Spleen (tissue), 11 donors: ENCODE measurements around the gene CCDC88A. TPM values are rescaled to one million over a fixed set of nuclear protein-coding genes. Genes with fewer than 3 reads are reported as not detected.
A peak's percentile ranks its signal among the peaks of the same experiment; 100 is the strongest.

Source experiments
- DNase-seq: peaks from one replicate; pipeline ENCODE4 v3.0.0-alpha.2; 2020
- H3K27ac ChIP-seq, 8 donors: fragments of 200-600 bp; sonication (generic) in 7 of 8; 1 replicate in 4 of 8; 2 replicates in 4 of 8; pipeline versions ENCODE4 v1.5.0 to v1.8.0; 2016 to 2021; ENCODE audit warnings: inconsistent platforms in 4 of 8, mild to moderate bottlenecking in 4 of 8, moderate library complexity in 1 of 8
- H3K27me3 ChIP-seq, 7 donors: fragments of 200-600 bp; sonication (generic) in 6 of 7; replicated peaks in 1 of 7; 1 replicate in 4 of 7; 2 replicates in 3 of 7; pipeline versions ENCODE4 v1.5.0 to v1.8.0; 2016 to 2021; ENCODE audit warnings: inconsistent platforms in 3 of 7, mild to moderate bottlenecking in 1 of 7
- H3K36me3 ChIP-seq, 6 donors: fragments of 200-600 bp; sonication (generic) in 5 of 6; 1 replicate in 4 of 6; 2 replicates in 2 of 6; pipeline versions ENCODE4 v1.5.0 to v1.8.0; 2016 to 2021; ENCODE audit warnings: inconsistent platforms in 2 of 6
- H3K4me1 ChIP-seq, 6 donors: fragments of 200-600 bp; sonication (generic) in 5 of 6; 1 replicate in 3 of 6; 2 replicates in 3 of 6; pipeline versions ENCODE4 v1.5.0 to v1.8.0; 2016 to 2021; ENCODE audit warnings: inconsistent platforms in 3 of 6
- H3K4me3 ChIP-seq, 8 donors: fragments of 200-600 bp; sonication (generic) in 7 of 8; 1 replicate in 4 of 8; 2 replicates in 4 of 8; pipeline versions ENCODE4 v1.5.0 to v1.8.0; 2016 to 2021; ENCODE audit warnings: inconsistent platforms in 4 of 8, mild to moderate bottlenecking in 4 of 8, moderate library complexity in 2 of 8
- H3K9me3 ChIP-seq, 8 donors: fragments of 200-600 bp; sonication (generic) in 7 of 8; 1 replicate in 4 of 8; 2 replicates in 4 of 8; pipeline versions ENCODE4 v1.5.0 to v1.8.0; 2016 to 2021; ENCODE audit warnings: inconsistent platforms in 4 of 8
- CTCF ChIP-seq, 11 experiments: fragments of 200-600 bp in 7 of 11; fragments of 450-650 bp in 4 of 11; sonication (generic) in 4 of 11; IDR thresholded peaks in 8 of 11; conservative IDR thresholded peaks in 3 of 11; 1 replicate in 7 of 11; 2 replicates in 4 of 11; pipeline versions ENCODE4 v1.4.0 to v1.8.0; 2016 to 2021; ENCODE audit warnings: antibody characterized with exemption in 11 of 11, inconsistent platforms in 4 of 11, mild to moderate bottlenecking in 1 of 11
- POLR2A ChIP-seq, 3 donors: fragments of 450-650 bp; IDR thresholded peaks; one replicate each; pipeline ENCODE4 v1.5.1; 2017; ENCODE audit warnings: antibody characterized with exemption in 3 of 3, mild to moderate bottlenecking in 1 of 3
- POLR2AphosphoS5 ChIP-seq, 3 donors: sonication (generic); formaldehyde crosslinking; IDR thresholded peaks; one replicate each; pipeline ENCODE4 v1.5.1; 2017; ENCODE audit warnings: antibody characterized with exemption in 3 of 3
- WGBS, 5 donors: extraction: QIAGEN DNeasy Blood & Tissue Kit in 3 of 5; methylation state at CpG; one replicate each; pipeline versions ENCODE4 v1.1.5 to v1.1.7; 2013 to 2018; 5-methylcytosine and 5-hydroxymethylcytosine counted together
- intact Hi-C: fragments of 100-400 bp; cut with DNase I; formaldehyde crosslinking; loops from one replicate; pipeline ENCODE4 v1.15.0; 2023; ENCODE audit warnings: low total_unique reads
- polyA plus RNA-seq, 3 donors: library from polyadenylated mRNA; stranded (reverse); fragments of 200-250 nt; gene quantifications; one replicate each; pipeline ENCODE4 v1.2.1, GENCODE V29; 2013
- total RNA-seq, 7 donors: library from RNA; depleted of rRNA in 3 of 7; stranded (reverse); fragments of >200 nt in 3 of 7; fragmentation: NEBNext Ultra II Directional in 4 of 7; extraction: Animal tissue kit (Norgen Biotek cat#: 25700) in 4 of 7; gene quantifications; one replicate each; pipeline versions ENCODE4 v1.1.0 to v1.2.1, GENCODE V29; 2016 to 2021
- donor health status: healthy with polysubstance abuse.
- donor health status: DM: no; HTN: no; CAD: no; lungs with moderate emphysema.
- donor health status: DM: no; HTN: no; CAD: no.
- donor health status: Bipolar disorder and iron deficiency.
- donor health status: healthy.
- donor health status: DM: no; HTN: no; CAD: no.
- donor health status: DM: yes; HTN: yes; CAD: no.

CCDC88A gene
- total and polyA plus RNA-seq, 10 donors: 16.4 to 130 (median 77.9) TPM

GRCh38 chr2:55430211-55430975, 10.7 kb upstream of the CCDC88A start:
- 66 to 81% (median 74%) methylated on average over 3 of the region's 3 CpGs for WGBS, 5 donors

GRCh38 chr2:55428258-55428657, 8.6 kb upstream of the CCDC88A start:
- no peak overlapping the region for H3K4me3 ChIP-seq
- 86 to 92% (median 90%) methylated on average over 3 of the region's 3 CpGs for WGBS, 5 donors
- H3K27ac ChIP-seq: no peak overlapping the region
- H3K27me3 ChIP-seq: no peaks in the 10 kb centered on the region
- peaks cover 0 to 4% (median 0%) of the 10 kb centered on the region in 6 donors for H3K4me1 ChIP-seq
- intact Hi-C loops: loop anchor here (10.0 kb wide), 1 partner anchor 87 kb away; the partner anchor contains the start of gene CFAP36
- no peaks in the 10 kb centered on the region for H3K9me3 ChIP-seq
- H3K36me3 ChIP-seq: no peaks in the 10 kb centered on the region
- no peak for DNase-seq
- TF ChIP-seq CTCF (IDR thresholded peaks at IDR 0.05 in 8 of 11, conservative IDR thresholded peaks at IDR 0.05 in 3 of 11) (no peak), POLR2AphosphoS5 (IDR thresholded peaks at IDR 0.05) (no peak), POLR2A (IDR thresholded peaks at IDR 0.05) (no peak)

More at GRCh38 chr2:55430211-55430975, 10.7 kb upstream of the CCDC88A start:
- no peak for DNase-seq
- peaks cover 0 to 4% (median 0%) of the 10 kb centered on the region in 6 donors for H3K4me1 ChIP-seq
- no peaks in the 10 kb centered on the region for H3K36me3 ChIP-seq
- intact Hi-C loops: no loop called here
- no peaks in the 10 kb centered on the region for H3K27me3 ChIP-seq
- no peak overlapping the region for H3K4me3 ChIP-seq
- H3K9me3 ChIP-seq: no peaks in the 10 kb centered on the region
- H3K27ac ChIP-seq: no peak overlapping the region
- no peak for TF ChIP-seq POLR2AphosphoS5 (IDR thresholded peaks at IDR 0.05)
- TF ChIP-seq CTCF (IDR thresholded peaks at IDR 0.05 in 8 of 11, conservative IDR thresholded peaks at IDR 0.05 in 3 of 11): no peak
- TF ChIP-seq POLR2A (IDR thresholded peaks at IDR 0.05): no peak

- Histone ChIP-seq H3K36me3 (no peaks in the 10 kb centered on the region), H3K27me3 (no peaks in the 10 kb centered on the region), H3K4me3 (no peak overlapping the region), H3K27ac (peak overlapping the region in 2 of 8 donors; percentile 24 to 41), H3K4me1 (peaks cover 6 to 19% (median 10%) of the 10 kb centered on the region in 6 donors), H3K9me3 (no peaks in the 10 kb centered on the region)
- intact Hi-C loops: loop anchor here (10.0 kb wide), 1 partner anchor 89 kb away; the partner anchor contains the start of gene CFAP36
- DNase-seq: no peak
- 47 to 67% (median 59%) methylated on average over 3 of the region's 3 CpGs for WGBS, 5 donors
- no peak for TF ChIP-seq POLR2A (IDR thresholded peaks at IDR 0.05)
- no peak for TF ChIP-seq CTCF (IDR thresholded peaks at IDR 0.05 in 8 of 11, conservative IDR thresholded peaks at IDR 0.05 in 3 of 11)
- no peak for TF ChIP-seq POLR2AphosphoS5 (IDR thresholded peaks at IDR 0.05)
These were observed 5.8 kb upstream of the CCDC88A start for GRCh38 chr2:55425431-55425831.
